ENCODE measurements around the gene ITGB1.
A peak's percentile ranks its signal among the peaks of the same experiment; 100 is the strongest.
"Not testable (repeated sequence)": the region's sequence is repeated elsewhere in the genome, so short reads cannot be mapped to it uniquely, and the experiment has no call there.

The ITGB1 gene

DNA sequence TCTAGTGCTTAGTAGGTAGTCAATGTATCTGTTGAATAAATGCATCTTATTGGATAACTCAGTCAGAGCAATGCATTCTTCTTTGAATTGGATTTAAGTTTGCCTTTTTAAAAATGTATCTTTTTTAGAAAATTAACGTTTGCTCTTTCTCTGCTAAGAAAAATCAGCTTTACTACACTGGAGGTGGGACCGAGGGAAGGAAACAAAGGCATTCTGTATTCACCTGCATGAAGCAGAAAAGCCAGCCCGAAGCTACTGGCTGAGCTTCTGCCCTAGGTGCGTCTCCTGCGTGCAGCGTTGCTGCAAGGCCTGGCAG is 22.2 kb upstream of the ITGB1 start:
- no peak for DNase-seq

DNA sequence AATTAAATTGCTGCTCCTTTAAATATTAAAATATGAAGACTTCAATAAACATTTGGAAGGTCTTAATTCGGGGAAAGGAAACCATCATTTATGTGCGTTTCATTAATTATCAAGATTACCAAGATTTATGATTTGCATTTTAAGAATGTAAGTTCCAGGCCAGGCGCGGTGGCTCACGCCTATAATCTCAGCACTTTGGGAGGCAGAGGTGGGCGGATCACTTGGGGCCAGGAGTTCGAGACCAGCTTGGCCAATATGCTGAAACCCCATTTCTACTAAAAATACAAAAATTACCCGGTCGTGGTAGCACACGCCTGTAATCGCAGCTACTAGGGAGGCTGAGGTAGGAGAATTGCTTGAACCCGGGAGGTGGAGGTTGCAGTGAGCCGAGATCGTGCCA is 21.7 kb upstream of the ITGB1 start:
- DNase-seq = not testable (repeated sequence)

DNA sequence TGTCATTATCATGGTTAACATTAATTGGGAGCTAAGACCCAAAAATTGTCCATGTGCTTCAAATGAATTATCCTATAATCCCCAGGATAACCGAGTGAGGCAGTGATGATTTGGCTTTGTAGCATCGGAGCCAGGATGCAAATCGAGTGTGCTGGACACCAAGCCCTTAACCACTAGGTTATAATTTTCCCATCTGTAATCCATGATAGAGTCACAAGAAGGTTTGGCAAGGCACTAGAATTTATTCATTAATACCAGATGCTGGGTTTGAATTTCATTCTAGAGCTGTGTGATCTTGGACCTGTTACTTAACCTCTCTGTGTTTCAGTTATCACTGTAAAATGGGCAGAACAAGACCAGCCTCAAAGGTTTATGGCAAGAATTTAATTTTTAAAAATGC is 21.0 kb upstream of the ITGB1 start:
- no peak for DNase-seq

DNA sequence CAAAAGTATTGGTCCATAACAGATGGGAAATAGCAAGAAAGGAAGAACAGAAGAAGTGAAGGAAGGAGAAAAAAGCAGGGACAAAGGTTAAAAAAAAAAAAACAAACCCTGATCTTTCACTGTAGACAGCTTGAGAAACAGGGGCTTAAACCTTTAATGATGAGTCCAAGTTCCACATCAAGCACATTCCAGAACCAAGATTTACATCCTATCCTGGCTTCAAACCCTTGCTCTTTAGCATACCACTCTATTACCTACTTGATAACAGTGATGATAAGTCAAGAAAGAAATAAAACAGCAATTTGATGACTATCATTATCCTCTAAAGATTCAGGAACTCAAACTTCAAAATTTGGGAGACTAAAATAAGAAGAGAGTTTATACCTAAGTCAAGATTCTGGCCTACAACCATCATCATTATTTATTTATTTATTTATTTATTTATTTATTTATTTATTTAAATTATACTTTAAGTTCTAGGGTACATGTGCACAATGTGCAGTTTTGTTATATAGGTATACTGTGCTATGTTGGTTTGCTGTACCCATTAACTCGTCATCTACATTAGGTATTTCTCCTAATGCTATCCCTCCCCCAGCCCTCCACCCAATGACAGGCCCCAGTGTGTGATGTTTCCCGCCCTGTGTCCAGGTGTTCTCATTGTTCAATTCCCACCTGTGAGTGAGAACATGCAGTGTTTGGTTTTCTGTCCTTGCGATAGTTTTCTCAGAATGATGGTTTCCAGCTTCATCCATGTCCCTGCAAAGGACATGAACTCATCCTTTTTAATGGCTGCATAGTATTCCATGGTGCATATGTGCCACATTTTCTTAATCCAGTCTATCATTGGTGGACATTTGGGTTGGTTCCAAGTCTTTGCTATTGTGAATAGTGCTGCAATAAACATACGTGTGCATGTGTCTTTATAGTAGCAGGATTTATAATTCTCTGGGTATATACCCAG is 20.1 kb upstream of the ITGB1 start:
- DNase-seq = not testable (repeated sequence)

DNA sequence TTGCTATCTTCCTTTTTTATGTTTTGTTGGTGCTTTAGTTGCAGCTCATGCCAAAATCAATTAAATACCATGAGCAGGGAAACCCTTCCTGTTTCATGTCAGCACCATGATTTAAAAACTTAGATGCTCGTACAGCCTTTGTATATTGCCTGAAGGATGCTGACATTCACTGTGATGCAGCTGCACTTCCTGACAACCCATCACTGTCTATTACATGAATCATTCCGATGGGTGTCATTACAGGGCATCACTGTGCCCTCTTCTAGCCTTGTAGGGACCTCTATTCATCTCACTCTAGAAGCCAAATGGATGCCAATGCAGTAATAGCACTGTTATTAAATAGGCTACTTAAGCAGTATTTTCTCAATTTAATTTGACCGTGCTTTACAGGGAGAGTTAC is 18.3 kb upstream of the ITGB1 start:
- no peak for DNase-seq

DNA sequence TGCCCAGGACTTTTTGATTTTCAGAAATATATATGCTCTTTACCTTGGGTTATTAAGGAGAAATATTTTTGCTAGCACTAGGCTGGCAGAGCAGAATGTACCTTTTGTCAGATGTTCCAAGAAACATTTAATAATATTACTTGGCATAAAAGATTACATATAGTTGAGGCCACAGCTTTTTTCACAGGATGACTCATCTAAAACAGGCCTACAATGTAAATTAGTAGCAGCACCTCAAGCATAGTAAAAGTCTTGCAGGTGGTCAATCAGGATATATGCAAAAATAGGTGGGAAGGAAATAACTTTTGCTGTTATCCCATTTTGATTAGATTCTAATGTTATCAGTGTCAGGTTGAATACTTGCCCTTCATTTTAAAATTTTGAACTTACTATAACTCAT is 14.9 kb upstream of the ITGB1 start:
- DNase-seq = no peak

DNA sequence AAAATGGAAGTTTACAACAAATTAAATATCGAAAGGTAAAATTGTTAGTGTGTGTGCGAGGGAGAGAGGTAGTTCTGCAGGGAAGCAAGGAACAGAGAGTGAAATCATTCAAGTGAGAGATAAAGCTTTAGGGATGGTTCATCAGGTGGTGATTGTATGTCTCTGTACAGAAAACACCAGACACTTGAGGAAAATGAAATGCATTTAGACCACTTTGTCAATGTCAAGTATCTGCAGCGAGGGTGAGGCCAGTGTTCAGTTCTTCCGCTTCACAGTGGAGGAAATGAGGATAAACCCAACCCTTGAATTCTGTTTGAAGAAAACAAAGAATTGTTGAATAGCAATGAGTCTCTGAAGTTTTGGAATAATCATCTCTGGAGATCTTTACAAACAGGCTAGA is 14.4 kb upstream of the ITGB1 start:
- DNase-seq = no peak

DNA sequence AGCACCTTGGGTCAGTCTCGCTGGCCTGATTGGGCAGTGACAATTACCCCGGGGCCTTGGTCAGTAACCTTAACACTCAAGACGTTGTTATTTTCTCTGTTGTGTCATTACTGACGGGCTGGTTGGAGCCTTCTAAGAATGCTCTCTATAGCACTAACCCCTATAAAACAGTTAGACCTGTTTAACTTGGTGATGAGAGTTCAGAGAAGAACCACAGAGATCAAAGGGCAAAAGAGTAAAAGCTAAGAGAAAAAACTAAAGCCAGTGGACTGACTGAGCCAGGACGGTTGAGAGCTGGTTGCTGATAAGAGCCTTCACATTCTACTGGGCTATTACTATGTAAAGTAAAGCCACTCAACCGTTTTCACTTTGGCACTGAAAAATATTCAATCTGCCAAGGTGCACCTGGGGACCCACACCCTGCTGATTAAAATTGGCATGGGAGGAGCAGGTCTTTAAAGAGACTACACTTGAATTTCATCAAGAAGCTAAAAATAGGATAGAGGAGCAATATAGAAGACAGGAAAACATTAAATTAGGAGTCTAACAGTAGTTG is 13.6 kb upstream of the ITGB1 start:
- DNase-seq = no peak

DNA sequence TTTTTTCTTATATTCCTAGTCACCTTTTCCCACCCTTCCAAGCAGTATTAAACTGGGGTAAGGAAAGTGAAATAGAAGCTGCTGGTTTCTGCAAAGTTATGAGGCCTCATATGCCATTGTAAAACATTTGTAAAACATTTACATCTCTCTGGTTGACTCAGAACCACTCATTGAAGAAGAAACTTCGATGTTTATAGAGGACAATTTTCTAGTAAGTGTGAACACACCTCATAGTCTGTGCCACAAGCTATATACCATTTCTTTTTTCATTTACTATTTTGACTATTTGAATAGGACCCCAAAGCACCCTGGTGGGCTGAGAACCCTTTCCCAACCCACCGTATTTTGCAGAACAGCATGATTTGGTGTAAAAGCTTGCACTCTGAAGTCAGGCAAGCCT is 12.9 kb upstream of the ITGB1 start:
- DNase-seq = no peak

DNA sequence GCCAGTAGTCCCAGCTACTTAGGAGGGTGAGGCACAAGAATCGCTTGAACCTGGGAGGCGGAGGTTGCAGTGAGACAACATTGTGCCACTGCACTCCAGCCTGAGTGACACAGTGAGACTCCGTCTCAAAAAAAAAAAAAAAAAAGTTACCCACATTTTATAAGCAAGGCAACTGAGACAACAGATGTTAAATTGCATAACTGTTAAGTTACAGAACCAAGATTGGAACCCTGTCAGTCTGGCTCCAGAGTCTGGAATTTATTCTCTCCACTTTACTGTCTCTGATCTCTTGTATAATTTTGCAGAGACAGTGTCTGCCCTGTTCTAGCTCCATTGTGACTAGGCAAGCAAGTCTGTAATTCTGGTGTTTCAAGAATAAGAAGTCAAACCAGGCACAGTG is 6.2 kb upstream of the ITGB1 start:
- no peak for DNase-seq

DNA sequence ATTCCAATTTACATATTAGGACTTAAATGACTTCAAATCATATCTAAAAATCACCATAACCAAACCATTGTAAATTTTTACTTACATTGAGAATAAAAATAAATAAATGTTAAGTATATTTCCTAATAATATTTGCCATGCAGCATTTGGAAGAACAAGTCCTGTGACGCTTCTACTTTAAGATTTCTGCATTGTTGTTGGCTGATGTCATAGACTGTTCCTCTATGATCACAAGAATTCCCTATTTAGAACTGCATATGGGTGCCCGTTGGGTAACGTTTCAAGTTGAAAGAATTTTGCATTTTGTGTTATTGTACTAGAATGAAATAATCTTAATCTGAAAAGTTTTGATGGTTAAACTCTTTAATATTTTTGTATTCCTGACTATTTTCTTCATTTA is 5.1 kb upstream of the ITGB1 start:
- no peak for DNase-seq

DNA sequence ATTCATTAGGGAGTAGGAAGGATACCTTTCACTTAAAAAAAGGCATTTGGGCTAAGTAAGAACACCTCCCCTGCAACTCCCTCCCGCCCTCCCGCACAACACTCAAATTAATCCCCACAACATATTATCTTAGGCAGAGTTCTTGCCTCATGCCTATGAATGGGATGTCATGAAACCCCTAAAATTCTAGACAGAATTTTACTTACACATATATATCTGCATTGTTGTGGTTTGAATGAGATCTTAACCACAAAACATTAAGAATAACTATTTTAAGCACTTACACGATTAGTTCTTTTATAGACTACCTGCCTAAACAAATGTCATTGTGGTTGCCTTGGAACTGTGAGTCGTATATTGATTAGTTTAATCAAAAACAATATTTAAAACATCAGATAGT is 4.5 kb upstream of the ITGB1 start:
- DNase-seq = no peak

DNA sequence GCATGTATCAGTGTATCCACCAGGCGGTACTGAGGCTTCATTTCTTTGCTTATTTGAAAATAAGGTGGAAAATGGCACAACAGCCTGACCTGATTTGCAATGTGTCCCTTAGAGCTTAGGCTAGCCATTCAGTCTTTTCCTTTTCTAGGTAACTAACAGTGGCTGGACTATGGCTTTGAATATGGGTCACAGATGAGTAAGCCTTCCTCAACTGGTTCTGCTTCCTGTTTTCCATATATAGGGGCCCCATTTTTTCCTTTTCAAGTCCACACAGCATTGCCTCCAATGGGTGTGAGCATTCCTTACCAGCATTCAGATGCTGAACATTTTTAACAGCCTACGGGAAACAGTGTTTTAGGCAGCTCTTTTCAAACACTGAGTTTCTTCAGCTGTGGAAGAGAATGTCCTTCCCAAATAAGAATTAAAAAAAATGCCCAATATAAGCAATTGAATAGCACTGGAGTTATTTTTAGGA is 3.9 kb upstream of the ITGB1 start:
- no peak for DNase-seq

DNA sequence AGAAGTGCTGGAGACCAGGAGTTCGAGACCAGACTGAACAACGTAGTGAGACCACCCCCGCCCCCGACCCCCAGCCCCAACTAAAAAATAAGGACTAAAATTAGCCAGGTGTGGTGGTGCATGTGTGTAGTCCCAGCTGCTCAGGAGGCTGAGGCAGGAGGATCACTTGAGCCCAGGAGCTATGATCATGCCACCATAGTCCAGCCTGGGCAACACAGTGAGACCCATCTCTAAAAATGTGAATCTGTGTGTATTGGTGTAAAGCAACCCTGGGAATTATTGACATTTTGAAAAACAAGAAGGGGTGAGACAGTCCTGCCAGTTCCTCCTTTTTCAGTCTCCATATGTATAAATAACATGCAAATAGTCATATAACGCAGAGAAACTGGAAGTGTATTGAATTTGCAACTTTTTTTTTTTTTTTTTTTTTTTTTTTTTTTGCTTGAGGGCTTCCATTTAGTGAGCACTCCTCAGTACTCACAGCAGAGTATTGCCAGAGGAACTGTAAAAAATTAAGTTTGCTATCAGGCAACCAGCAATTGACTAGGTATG is 3.4 kb upstream of the ITGB1 start:
- DNase-seq = no peak

DNA sequence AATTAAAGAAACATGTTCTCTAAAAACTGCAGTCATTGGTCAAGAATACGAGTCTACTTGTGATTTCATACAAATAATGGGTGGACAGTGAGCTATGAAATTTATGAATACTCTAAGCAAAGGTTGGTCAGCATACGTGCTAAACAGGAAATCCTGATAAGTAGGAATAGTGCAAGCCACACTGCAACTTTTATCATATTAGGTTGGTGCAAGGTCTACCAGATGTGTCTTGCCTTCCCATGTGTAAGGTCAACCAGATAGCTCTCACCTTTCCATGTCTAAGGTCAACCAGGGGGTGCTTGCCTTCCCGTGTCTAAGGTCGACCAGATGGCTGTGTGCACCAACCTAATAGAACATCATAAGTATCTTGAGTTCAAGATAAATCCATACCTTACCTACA is 2.0 kb upstream of the ITGB1 start:
- no peak for DNase-seq

DNA sequence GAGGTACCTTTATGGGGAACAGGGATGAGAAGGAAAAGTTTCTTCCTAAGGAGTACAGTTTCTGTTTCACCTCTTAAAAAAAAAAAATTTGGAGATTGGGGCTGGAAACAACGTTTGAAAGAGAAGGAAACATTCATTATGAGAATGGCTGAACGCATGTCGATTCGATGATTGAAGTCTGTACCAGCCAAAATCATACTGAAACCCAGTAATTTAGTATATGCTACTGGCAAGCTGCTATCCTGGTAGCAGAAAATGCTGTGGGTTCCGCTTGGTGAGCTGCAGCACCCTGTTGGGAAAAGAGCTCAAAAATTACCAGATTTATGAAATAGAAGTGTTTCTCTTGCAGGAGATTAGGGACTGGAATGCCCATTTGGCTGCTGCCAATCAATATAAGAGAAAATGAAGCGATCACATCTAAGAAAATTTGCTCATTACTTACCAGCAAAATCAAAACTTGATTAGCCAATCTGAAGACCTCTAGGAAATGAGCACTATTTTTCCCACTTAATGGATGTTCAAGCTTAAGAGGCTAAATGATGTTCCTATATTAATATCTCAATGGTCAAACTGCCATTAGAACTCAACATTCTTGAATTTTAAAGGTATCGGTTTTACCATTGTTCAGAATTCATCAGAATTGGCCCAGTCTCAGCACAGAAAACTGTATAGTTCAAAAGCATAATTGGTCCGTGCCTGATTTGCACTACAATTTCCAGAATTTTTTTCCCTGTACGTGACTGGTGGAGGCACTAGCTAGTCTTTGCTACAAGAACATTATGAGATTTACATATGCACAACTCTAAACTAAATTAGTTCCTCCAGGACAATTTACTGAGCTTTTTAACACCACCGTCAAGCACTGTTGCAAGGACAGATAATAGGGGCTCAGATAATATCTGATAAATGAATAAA is 1.2 kb upstream of the ITGB1 start:
- DNase-seq = no peak

DNA sequence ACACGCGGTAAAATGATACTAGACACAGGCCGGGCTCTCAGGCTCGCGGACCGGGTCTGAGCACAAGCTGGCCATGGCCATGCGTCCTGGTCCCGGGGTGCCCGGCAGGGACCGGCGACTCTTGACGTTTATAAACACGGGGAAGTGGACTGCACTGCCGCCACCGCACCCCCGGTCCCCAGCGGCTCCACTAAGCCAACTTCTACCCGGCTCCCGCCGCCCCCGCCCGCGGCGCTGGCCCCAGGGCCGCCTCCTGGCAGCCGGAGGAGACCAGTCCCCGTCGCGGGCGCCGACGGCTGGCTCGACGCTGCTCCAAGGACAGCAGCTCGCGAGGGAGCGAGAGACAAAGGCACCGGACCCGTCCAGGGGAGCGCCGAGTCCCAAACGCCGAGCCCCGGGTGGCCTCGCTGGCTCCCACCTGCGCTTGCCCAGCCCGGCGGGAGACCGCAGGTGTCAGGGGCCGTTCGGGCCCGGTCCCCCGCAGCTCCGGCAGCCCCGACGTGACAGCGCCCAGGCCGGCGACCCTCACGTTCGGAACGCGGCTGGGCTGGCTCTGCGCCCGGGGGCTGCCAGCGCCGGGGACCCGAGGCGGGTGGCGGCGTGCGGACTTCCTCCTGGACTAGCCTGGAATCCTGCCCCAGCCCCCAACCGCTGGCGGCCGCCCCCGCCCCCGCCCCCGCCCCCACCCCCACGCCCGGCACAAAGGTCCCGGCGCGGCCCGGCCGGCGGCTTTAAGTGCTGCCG is 517 bp downstream of the ITGB1 start:
- peak; percentile 39 to 40 for DNase-seq

DNA sequence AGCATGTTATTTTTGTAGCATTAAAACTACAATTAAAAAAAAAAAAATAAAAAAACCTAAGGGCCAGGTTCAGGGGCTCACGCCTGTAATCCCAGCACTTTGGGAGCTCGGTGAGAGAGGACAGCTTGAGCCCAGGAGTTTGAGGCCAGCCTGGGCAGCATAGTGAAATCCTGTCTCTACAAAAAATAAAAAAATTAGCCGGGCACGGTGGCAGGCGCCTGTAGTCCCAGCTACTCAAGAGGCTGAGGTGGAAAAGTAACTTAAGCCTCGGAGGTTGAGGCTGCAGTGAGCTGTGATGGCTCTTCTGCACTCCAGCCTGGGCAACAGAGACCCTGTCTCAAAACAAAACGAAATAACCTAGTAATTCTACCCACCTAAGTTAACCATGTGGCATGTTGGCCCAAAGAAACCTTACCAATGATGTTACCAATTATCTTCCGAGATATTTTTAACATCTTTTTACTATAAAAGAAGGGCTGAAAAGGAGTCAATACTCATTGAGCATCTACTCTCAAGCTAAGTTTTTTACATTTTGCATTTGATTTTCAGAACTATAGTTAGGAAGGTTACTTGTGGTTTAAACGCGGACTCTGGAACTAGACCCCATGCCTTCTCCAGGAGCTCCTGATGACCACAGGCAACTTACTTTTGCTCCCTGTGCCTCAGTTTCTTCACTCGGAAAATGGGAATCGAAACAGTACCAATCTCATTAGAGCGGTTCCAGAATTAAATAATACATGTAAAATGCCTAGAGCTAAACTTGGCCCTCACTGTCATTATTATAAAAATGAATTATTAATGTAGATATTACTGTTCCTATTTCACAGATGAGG is 1.4 kb downstream of the ITGB1 start:
- no peak for DNase-seq

DNA sequence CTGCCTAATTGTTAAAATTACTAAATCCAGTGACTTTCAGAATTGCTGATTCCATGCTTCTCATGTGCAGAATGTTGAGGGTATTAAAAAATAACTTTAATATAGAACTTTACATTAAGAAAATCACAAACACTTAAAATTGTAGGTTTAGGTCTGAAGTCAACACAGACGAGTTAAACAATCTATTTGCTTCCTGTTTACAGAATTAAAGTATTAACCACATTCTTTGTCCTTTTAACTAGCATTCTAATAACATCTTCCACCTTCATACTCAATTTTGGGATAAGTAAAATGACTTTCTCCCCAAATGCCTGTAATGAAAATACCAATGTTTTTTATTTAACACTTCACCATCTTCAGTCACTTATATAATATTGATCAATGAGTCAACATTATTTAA is 2.2 kb downstream of the ITGB1 start:
- no peak for DNase-seq

DNA sequence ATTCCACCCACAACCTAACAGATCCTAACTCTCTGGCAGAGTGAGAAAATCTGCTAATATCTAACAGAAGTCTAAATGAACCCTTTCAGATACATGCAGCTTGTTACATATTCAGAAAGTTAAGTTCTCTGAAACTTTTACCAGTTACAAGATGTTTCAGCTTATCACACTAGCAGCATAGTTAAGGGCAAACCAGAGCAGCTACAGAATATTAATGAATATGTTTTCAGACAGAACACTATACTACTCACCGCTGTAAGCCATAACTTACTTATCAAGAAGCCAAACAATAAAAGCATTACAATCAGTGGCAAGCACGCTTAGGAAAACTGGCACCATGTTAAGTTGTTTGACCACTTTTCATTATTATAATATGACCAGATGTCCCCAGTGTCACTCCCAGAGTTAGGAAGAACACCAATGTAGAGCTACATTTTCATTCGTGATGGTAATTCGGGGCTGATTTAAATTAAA is 2.7 kb downstream of the ITGB1 start:
- no peak for DNase-seq

DNA sequence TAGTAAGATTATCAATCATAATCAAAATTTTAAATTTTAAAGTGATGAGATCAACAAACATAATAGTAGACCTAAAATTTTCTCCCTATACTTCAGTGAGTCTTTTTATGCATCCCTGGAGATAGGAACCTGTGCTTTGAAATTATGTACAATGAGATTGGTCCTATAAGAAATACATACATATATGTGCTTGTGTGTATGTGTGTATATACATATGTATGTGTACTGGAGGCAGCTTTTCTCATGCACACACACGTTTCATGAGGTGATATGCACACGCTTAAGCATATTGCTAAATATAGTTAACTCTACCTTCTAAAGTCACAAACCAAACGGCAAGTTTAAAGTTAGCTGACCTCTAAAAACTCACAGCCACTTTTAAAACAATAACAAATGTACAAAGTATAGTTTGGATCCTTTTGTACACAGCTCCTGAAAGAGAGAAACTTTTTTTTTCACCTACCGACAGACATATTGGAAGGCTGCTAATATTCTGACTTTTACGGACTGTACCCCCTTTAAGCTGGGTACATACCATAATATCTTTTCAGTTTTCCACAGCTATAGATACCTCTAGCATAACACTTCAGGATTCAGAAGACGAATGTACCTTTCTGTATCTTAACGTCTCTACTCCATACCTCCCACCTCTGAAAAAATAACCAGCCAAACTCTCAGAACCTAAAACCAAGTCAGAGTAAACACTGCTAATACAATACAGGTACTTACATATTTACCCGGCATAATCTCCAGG is 3.3 kb downstream of the ITGB1 start:
- DNase-seq = no peak
